Heart left ventricle (tissue), 13 donors: ENCODE measurements around the gene UGT1A9.

Experiments
- CTCF ChIP-seq, 12 donors: fragments of 200-600 bp; sonication (generic) in 4 of 12; IDR thresholded peaks; one replicate each; pipeline versions ENCODE4 v1.5.0 to v1.8.0; 2018 to 2022; ENCODE audit warnings: antibody characterized with exemption in 12 of 12, mild to moderate bottlenecking in 5 of 12
- POLR2A ChIP-seq, 2 donors: fragments of 450-650 bp; IDR thresholded peaks; one replicate each; pipeline ENCODE4 v1.6.1; 2017; ENCODE audit warnings: antibody characterized with exemption in 2 of 2, mild to moderate bottlenecking in 2 of 2, moderate library complexity in 2 of 2
- donor health status: ischemic (EF 13 %, LVEDD 7.1; RV severe dilation, severe dysfunction).
- donor health status: DM: no; HTN: yes; CAD: no.
- donor health status: DM: no; HTN: no; CAD: no.
- donor health status: ischemic (EF 25% LVEDD 6.9; RV normal size, moderate dysfunction).
- donor health status: ischemic (EF 25% LVEDD 5.7; RV mildly dilated, moderate dysfunction).
- donor health status: ischemic (EF 35%, LVEDD 5.7; RV mildly dilated, moderate dysfunction).
- donor health status: nonischemic (EF 11% LVEDD 7.7; RV severe dilation, severe dysfunction).
- donor health status: DM: yes; HTN: yes; CAD: no.
- donor health status: PGD.
- donor health status: ischemic (EF 29% LVEDD 5.4; RV normal size, mild dysfunction).
- donor health status: nonischemic (EF 23%, LVEDD 6.1; RV moderate dilation, normal function).

- TF ChIP-seq CTCF (IDR thresholded peaks at IDR 0.05) (no peak), POLR2A (IDR thresholded peaks at IDR 0.05) (no peak)
Observed at GRCh38 chr2:233671290-233672161, at the start of gene UGT1A9.
